ENCODE measurements around the gene UBXN2A.

UBXN2A gene

DNA sequence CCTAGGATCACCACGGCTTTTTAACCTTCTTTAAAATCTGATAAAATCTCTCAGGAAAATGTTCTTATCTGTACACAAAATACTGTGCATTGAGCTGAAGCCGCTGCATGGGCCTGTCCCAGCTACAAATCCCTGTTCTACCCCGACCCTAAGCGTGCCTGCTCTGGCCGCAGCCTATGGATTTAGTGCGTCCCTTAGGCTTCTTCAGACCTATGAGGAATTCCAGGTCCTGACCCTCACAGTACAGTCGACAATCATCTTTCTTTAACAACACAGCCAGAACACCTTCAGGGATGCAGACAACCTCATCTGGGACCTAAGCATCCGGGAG is 107.4 kb downstream of the UBXN2A start:
- DNase-seq = no peak

DNA sequence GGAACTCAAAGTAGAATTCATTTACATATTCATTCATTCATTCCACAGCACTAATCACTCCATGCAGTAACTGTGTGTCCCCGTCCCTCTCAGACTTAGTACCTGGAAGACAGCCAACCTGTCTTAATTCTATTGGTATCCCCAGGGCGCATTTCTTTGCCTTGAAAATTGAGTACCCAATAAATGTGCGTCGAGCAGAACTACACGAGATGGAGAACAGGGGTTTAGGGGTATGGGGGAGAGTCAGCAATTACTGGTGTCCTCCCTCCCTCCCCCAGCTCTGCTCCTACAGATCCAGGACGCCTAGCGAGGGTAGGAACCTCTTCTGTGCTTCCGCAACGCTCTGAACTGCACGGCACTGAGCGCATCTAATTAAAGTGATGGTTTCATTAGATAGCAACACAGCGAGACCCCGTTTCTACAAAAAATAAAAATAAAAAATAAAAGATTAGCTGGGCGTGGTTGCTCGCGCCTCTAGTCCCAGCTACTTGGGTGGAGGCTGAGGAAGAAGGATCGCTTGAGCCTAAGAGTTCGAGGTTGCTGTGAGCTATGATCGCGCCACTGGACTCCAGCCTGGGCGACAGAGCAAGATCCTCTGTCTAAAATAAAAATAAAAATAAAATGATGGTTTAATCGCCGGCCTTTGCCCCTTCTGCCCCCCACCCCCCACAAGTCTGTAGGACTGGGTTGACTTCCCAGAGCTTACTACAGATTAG is 108.7 kb downstream of the UBXN2A start:
- no peak for DNase-seq

DNA sequence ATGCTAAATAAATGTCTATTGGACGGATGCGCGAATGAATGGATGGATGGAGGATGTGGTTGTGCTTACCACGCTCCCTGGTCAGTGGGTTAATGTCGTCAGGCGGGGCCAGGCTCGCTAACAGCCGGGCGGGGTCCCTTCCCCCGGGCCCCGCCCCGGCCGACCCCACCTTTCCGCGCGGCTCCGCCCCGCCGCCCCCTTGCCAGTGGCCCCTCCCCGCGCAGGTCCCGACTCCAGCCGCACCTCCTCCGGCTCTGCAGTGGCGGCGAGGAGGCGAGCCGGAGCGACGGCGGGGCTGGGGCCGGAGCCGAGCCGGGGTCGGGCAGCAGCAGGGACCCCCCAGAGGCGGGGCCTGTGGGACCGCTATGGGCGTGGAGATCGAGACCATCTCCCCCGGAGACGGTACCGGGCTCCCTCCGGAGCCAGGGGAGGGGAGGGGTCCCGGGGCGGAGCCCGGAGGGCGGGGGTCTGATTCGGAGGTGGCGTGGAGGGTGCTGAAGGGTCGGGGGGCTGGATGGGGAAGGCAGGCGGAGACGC is 109.3 kb downstream of the UBXN2A start, which contains the start of gene FKBP1B:
Gene FKBP1B, plus strand, starts transcription at position 257 of the 537 bp plus-strand sequence. Its CDS starts 109 bp downstream, at position 366.
- DNase-seq = peak; percentile 45 to 65

DNA sequence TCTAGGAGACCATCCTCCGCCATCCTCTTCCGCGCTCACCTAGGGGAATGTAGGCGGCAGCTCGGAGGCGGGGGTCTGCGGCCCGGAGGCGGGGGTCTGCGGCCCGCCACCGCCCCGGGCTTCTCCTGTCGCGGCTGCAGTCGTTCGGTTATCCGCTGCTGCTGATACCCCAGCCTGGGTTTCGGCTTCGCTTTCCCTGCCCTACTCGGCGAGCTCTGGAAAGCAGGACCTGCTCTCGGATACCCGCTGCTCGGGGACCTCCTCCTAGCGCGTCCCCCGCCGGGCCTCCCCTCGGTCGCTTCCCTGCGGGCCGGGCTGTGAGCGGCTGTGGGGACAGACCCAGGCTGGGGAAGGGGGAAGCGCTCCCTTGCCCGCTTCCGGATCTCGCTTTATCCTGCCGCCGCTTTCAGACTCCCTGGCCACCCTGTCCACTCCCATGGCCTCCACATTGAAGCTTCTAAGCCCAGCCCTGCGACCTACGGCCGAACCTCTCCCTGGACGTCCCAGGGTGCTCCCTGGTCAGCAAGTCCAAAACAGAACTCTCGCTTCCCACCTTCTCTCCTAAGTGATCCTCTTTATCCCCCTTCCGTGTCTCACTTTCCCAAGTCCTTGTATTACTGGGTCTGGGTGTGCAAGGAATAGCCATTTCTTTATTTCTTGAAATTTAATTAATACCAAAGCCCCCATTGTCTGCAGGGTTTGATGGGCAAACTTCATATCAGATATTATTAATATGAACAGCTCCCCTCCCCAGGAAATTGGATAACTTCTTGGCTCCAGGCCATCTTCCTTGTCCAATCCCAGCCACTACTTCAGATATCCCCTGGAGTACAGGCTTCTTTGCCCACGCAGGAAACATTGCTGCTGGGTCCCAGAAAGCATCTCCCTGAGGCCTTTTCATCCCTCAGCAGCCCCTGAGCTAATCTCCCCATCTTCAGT is 110.0 kb downstream of the UBXN2A start:
- DNase-seq = peak in 1 of 2 donors; percentile 7

DNA sequence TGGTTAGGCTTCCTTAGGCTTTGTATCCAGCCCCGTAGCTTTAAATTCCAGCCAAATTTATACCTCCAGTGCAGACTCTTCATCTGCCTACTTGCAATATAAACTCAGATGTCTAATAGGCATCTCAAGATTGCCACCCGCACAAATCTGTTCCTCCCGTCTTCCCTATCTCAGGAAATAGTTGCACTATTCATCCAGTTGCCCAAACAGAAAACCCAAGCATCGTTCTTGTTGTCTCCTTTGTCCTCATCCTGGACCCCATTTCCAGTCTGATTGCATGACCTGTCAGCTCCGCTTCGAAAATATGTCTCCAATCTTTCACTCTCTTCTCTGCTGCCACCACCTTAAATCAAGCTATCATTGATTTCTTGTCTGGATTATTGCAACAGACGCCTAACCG is 111.6 kb downstream of the UBXN2A start:
- no peak for DNase-seq

DNA sequence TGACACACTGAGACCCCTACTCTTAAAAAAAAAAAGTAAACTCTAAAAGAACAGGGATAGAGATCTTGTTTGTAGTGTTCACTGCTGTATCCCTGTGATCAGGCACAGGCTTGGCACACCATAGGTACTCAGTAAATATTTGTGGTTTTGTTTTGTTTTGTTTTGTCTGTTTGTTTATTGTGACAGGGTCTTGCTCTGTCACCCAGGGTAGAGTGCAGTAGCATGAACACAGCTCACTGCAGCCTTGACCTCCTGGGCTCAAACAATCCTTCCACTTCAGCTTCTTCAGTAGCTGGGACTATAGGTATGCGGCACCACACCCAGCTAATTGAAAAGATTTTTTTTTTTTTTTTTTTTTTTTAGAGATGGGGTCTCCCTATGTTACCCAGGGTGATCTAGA is 112.7 kb downstream of the UBXN2A start:
- DNase-seq = no peak

Measured in CD4-positive, alpha-beta T cell treated with Interleukin-1 beta for 1 hour (primary cell).